OCI-LY7 (cell line): ENCODE results near the gene KCNIP1. TPM values are rescaled to one million over a fixed set of nuclear protein-coding genes. Genes with fewer than 3 reads are reported as not detected.

Experiments
- BruUV-seq: library from RNA; stranded (reverse); fragments of 400-500 nt; replicated peaks from 2 replicates; lab custom pipeline; 2021; lab: Mats Ljungman, UMichigan
- CTCF ChIA-PET: fragments of 300-600 bp; sonication (Branson Sonifier 250); formaldehyde crosslinking; loops from one replicate; lab custom pipeline; 2022; ENCODE audit warnings: antibody characterized with exemption; ENCODE audit not compliant: unreplicated experiment; lab: Charles Lee
- POLR2A ChIA-PET: fragments of 300-600 bp; sonication (Branson Sonifier 250); formaldehyde crosslinking; loops from one replicate; lab custom pipeline; 2022; ENCODE audit warnings: antibody characterized with exemption; lab: Charles Lee
- DNase-seq: peaks from one replicate; pipeline ENCODE4 v3.0.0-alpha.2; 2015; ENCODE audit warnings: low spot score
- H2AFZ ChIP-seq: fragments of 200-600 bp; sonication (generic), shearing (Covaris generic); 2 replicates; pipeline ENCODE4 v1.6.1; 2014; ENCODE audit warnings: mild to moderate bottlenecking, antibody characterized with exemption, low read length, moderate library complexity
- H3K27ac ChIP-seq: fragments of 200-600 bp; sonication (generic); 2 replicates; pipeline ENCODE4 v1.5.1; 2014; ENCODE audit warnings: mixed run types, low read depth, mild to moderate bottlenecking, moderate library complexity, low read length, inconsistent platforms; ENCODE audit not compliant: poor library complexity, severe bottlenecking
- H3K36me3 ChIP-seq: fragments of 200-600 bp; sonication (generic); 2 replicates; pipeline ENCODE4 v1.6.1; 2014; ENCODE audit warnings: mild to moderate bottlenecking, antibody characterized with exemption, low read length, moderate library complexity, mixed read lengths; ENCODE audit not compliant: insufficient read depth
- H3K4me1 ChIP-seq: fragments of 200-600 bp; sonication (generic); 2 replicates; pipeline ENCODE4 v1.5.1; 2014; ENCODE audit warnings: mild to moderate bottlenecking, low read length; ENCODE audit not compliant: insufficient read depth, poor library complexity, severe bottlenecking
- H3K4me2 ChIP-seq: fragments of 200-600 bp; sonication (generic); 2 replicates; pipeline ENCODE4 v1.6.1; 2014; ENCODE audit warnings: mild to moderate bottlenecking, low read length
- H3K4me3 ChIP-seq: fragments of 200-600 bp; sonication (generic); 2 replicates; pipeline ENCODE4 v1.5.1; 2014; ENCODE audit warnings: mild to moderate bottlenecking, low read depth, low read length; ENCODE audit not compliant: poor library complexity, severe bottlenecking
- H3K79me2 ChIP-seq: fragments of 200-600 bp; sonication (generic); 2 replicates; pipeline ENCODE4 v1.6.1; 2016; ENCODE audit warnings: low read depth, mild to moderate bottlenecking, low read length, moderate library complexity, mixed read lengths; ENCODE audit not compliant: insufficient read depth
- H3K9me2 ChIP-seq: fragments of 200-600 bp; sonication (generic); 2 replicates; pipeline ENCODE4 v1.6.1; 2016; ENCODE audit warnings: mild to moderate bottlenecking, low read length, mixed read lengths; ENCODE audit not compliant: insufficient read depth
- H3K9me3 ChIP-seq: fragments of 200-600 bp; sonication (generic); 2 replicates; pipeline ENCODE4 v1.6.1; 2014; ENCODE audit warnings: mild to moderate bottlenecking, mixed run types, low read length, mixed read lengths
- H4K20me1 ChIP-seq: fragments of 200-600 bp; sonication (generic); 2 replicates; pipeline ENCODE4 v1.6.1; 2014; ENCODE audit warnings: mild to moderate bottlenecking, antibody characterized with exemption, low read length, moderate library complexity, mixed read lengths; ENCODE audit not compliant: insufficient read depth
- CTCF ChIP-seq: fragments of 200-600 bp; sonication (generic); conservative IDR thresholded peaks from 2 replicates; pipeline ENCODE4 v1.5.1; 2014; ENCODE audit warnings: mild to moderate bottlenecking, antibody characterized with exemption, low read length, moderate library complexity, mixed read lengths
- EZH2phosphoT487 ChIP-seq: fragments of 200-600 bp; sonication (generic); IDR thresholded peaks from 2 replicates; pipeline ENCODE4 v1.6.1; 2018; ENCODE audit warnings: low read depth, borderline replicate concordance, mild to moderate bottlenecking, mixed run types, antibody characterized with exemption, low read length, moderate library complexity, mixed read lengths
- intact Hi-C: fragments of 100-400 bp; cut with micrococcal nuclease; formaldehyde crosslinking; loops from one replicate; pipeline ENCODE4 v1.10.0; 2022; ENCODE audit not compliant: unreplicated experiment
- total RNA-seq, 2 experiments: library from RNA; depleted of rRNA in 1 of 2; stranded (reverse); fragments of >200 nt in 1 of 2; shearing (Covaris generic) in 1 of 2; gene quantifications; 2 replicates each; pipeline ENCODE4 v1.2.3, GENCODE V29; 2014 to 2022

KCNIP1 gene
- total RNA-seq, 2 experiments from 2014 or later = not detected

GRCh38 chr5:170590566-170590965 lies 86.7 kb downstream of the KCNIP1 start:
- H4K20me1 ChIP-seq = no peaks in the 10 kb centered on the region
- CTCF ChIA-PET = no interaction called here

GRCh38 chr5:170591054-170591453 lies 87.2 kb downstream of the KCNIP1 start:
- Histone ChIP-seq H3K9me2 (no peaks in the 10 kb centered on the region), H3K4me2 (no peak overlapping the region), H3K27ac (no peak overlapping the region), H3K79me2 (no peaks in the 10 kb centered on the region), H3K36me3 (no peaks in the 10 kb centered on the region), H4K20me1 (no peaks in the 10 kb centered on the region), H3K4me3 (no peak overlapping the region), H3K4me1 (no peaks in the 10 kb centered on the region), H3K9me3 (no peaks in the 10 kb centered on the region), H2AFZ (no peak overlapping the region)
- intact Hi-C loops = loop anchor here (10.0 kb wide), 1 partner anchor 74 kb away; no protein-coding TSS in a partner anchor
- TF ChIP-seq CTCF = no peak
- no TSS peak for BruUV-seq
- no peak for DNase-seq
- ChIA-PET CTCF (no interaction called here), POLR2A (no interaction called here)

More at GRCh38 chr5:170590566-170590965, 86.7 kb downstream of the KCNIP1 start:
- Histone ChIP-seq H3K9me3 (no peaks in the 10 kb centered on the region), H2AFZ (no peak overlapping the region), H3K9me2 (no peaks in the 10 kb centered on the region), H3K4me2 (no peak overlapping the region), H3K79me2 (no peaks in the 10 kb centered on the region), H3K4me3 (no peak overlapping the region), H3K4me1 (no peaks in the 10 kb centered on the region), H3K36me3 (no peaks in the 10 kb centered on the region), H3K27ac (no peak overlapping the region)
- BruUV-seq = no TSS peak
- POLR2A ChIA-PET = no interaction called here
- no peak for TF ChIP-seq CTCF
- no peak for TF ChIP-seq EZH2phosphoT487
- DNase-seq = no peak
- intact Hi-C loops = loop anchor here (10.0 kb wide), 1 partner anchor 74 kb away; no protein-coding TSS in a partner anchor

- H3K9me2 ChIP-seq = no peaks in the 10 kb centered on the region
- H3K27ac ChIP-seq = no peak overlapping the region
- BruUV-seq = no TSS peak
- no peaks in the 10 kb centered on the region for H4K20me1 ChIP-seq
- H3K79me2 ChIP-seq = no peaks in the 10 kb centered on the region
- H3K4me2 ChIP-seq = no peak overlapping the region
- ChIA-PET POLR2A (interaction anchor here (0.6 kb wide), 1 partner anchor 130 kb away, joined by 5 read pairs; no protein-coding TSS in a partner anchor), CTCF (no interaction called here)
- no peaks in the 10 kb centered on the region for H3K9me3 ChIP-seq
- no peak overlapping the region for H3K4me3 ChIP-seq
- intact Hi-C loops = loop anchor here (10.0 kb wide), 1 partner anchor 68 kb away; no protein-coding TSS in a partner anchor
- no peak for DNase-seq
- TF ChIP-seq EZH2phosphoT487 (no peak), CTCF (no peak)
- H3K36me3 ChIP-seq = no peaks in the 10 kb centered on the region
- H3K4me1 ChIP-seq = no peaks in the 10 kb centered on the region
- H2AFZ ChIP-seq = no peak overlapping the region
Observed at GRCh38 chr5:170596482-170597044, 92.7 kb downstream of the KCNIP1 start.
